HEK293 (cell line): ENCODE measurements around the gene UBTD1.

Experiments
- BCL11B ChIP-seq: fragments of 450-650 bp; formaldehyde crosslinking; IDR thresholded peaks from 2 replicates; pipeline ENCODE4 v1.5.1; 2016; ENCODE audit warnings: low read depth, missing biosample characterization, missing genetic modification characterization
- IKZF3 ChIP-seq: fragments of 450-650 bp; IDR thresholded peaks from 2 replicates; pipeline ENCODE4 v1.5.0; 2018; ENCODE audit warnings: missing biosample characterization, mild to moderate bottlenecking, missing genetic modification characterization, moderate library complexity
- KLF1 ChIP-seq: fragments of 450-650 bp; formaldehyde crosslinking; IDR thresholded peaks from 2 replicates; pipeline ENCODE4 v1.5.1; 2016; ENCODE audit warnings: missing biosample characterization, missing genetic modification characterization
- KLF7 ChIP-seq: fragments of 450-650 bp; formaldehyde crosslinking; IDR thresholded peaks from 2 replicates; pipeline ENCODE4 v1.5.1; 2016; ENCODE audit warnings: missing biosample characterization, missing genetic modification characterization, borderline replicate concordance
- PRDM1 ChIP-seq: fragments of 450-650 bp; formaldehyde crosslinking; IDR thresholded peaks from 2 replicates; pipeline ENCODE4; 2016; ENCODE audit warnings: missing biosample characterization, missing genetic modification characterization
- SP3 ChIP-seq: fragments of 450-650 bp; formaldehyde crosslinking; IDR thresholded peaks from 2 replicates; pipeline ENCODE4 v1.5.1; 2016; ENCODE audit warnings: missing biosample characterization, missing genetic modification characterization
- SP7 ChIP-seq: fragments of 450-650 bp; formaldehyde crosslinking; IDR thresholded peaks from 2 replicates; pipeline ENCODE4 v1.5.1; 2016; ENCODE audit warnings: missing biosample characterization, missing genetic modification characterization
- WT1 ChIP-seq: fragments of 450-650 bp; formaldehyde crosslinking; IDR thresholded peaks from 2 replicates; pipeline ENCODE4 v1.5.1; 2016; ENCODE audit warnings: missing biosample characterization, missing genetic modification characterization
- ZEB2 ChIP-seq: fragments of 450-650 bp; formaldehyde crosslinking; IDR thresholded peaks from 2 replicates; pipeline ENCODE4 v1.5.1; 2016; ENCODE audit warnings: missing biosample characterization, missing genetic modification characterization
- ZNF133 ChIP-seq: fragments of 450-650 bp; formaldehyde crosslinking; IDR thresholded peaks from 2 replicates; pipeline ENCODE4 v1.5.1; 2016; ENCODE audit warnings: missing biosample characterization, missing genetic modification characterization
- ZNF16 ChIP-seq: fragments of 450-650 bp; formaldehyde crosslinking; IDR thresholded peaks from 2 replicates; pipeline ENCODE4 v1.5.1; 2016; ENCODE audit warnings: low read depth, missing biosample characterization, missing genetic modification characterization
- ZNF184 ChIP-seq: fragments of 450-650 bp; IDR thresholded peaks from 2 replicates; pipeline ENCODE4 v1.5.1; 2018; ENCODE audit warnings: missing biosample characterization, mild to moderate bottlenecking, missing genetic modification characterization
- ZNF202 ChIP-seq: fragments of 450-650 bp; formaldehyde crosslinking; IDR thresholded peaks from 2 replicates; pipeline ENCODE4 v1.5.1; 2016; ENCODE audit warnings: missing biosample characterization, missing genetic modification characterization, borderline replicate concordance
- ZNF366 ChIP-seq: fragments of 450-650 bp; formaldehyde crosslinking; conservative IDR thresholded peaks from 2 replicates; pipeline ENCODE4 v1.5.1; 2016; ENCODE audit warnings: missing biosample characterization, missing genetic modification characterization
- ZNF521 ChIP-seq: fragments of 450-650 bp; formaldehyde crosslinking; IDR thresholded peaks from 2 replicates; pipeline ENCODE4 v1.5.1; 2017; ENCODE audit warnings: missing biosample characterization, mild to moderate bottlenecking, missing genetic modification characterization
- ZNF548 ChIP-seq: fragments of 450-650 bp; formaldehyde crosslinking; IDR thresholded peaks from 2 replicates; pipeline ENCODE4 v1.5.1; 2016; ENCODE audit warnings: missing biosample characterization, missing genetic modification characterization
- ZNF596 ChIP-seq: fragments of 450-650 bp; IDR thresholded peaks from 2 replicates; pipeline ENCODE4 v1.5.0; 2018; ENCODE audit warnings: missing biosample characterization, mild to moderate bottlenecking, missing genetic modification characterization, moderate library complexity
- ZNF623 ChIP-seq: fragments of 450-650 bp; formaldehyde crosslinking; IDR thresholded peaks from 2 replicates; pipeline ENCODE4 v1.5.1; 2016; ENCODE audit warnings: missing biosample characterization, missing genetic modification characterization
- ZNF664 ChIP-seq: fragments of 450-650 bp; formaldehyde crosslinking; IDR thresholded peaks from 2 replicates; pipeline ENCODE4 v1.5.1; 2016; ENCODE audit warnings: missing biosample characterization, missing genetic modification characterization
- ZNF76 ChIP-seq: fragments of 450-650 bp; formaldehyde crosslinking; IDR thresholded peaks from 2 replicates; pipeline ENCODE4; 2016; ENCODE audit warnings: low read depth, missing biosample characterization, missing genetic modification characterization, borderline replicate concordance
- ZXDB ChIP-seq: fragments of 450-650 bp; formaldehyde crosslinking; IDR thresholded peaks from 2 replicates; pipeline ENCODE4 v1.5.1; 2016; ENCODE audit warnings: missing biosample characterization, missing genetic modification characterization
- TF ChIP-seq, protein P1 (sequence below): fragments of 450-650 bp; formaldehyde crosslinking; IDR thresholded peaks from 2 replicates; pipeline ENCODE4 v1.5.1; 2016; ENCODE audit warnings: missing biosample characterization, missing genetic modification characterization
- TF ChIP-seq, protein P2 (sequence below): fragments of 450-650 bp; formaldehyde crosslinking; IDR thresholded peaks from 2 replicates; pipeline ENCODE4 v1.5.1; 2016; ENCODE audit warnings: missing biosample characterization, missing genetic modification characterization, borderline replicate concordance
- TF ChIP-seq, protein P3 (sequence below): fragments of 450-650 bp; formaldehyde crosslinking; IDR thresholded peaks from 2 replicates; pipeline ENCODE4 v1.5.1; 2017; ENCODE audit warnings: missing biosample characterization, missing genetic modification characterization
- TF ChIP-seq, protein P4 (sequence below): fragments of 450-650 bp; formaldehyde crosslinking; conservative IDR thresholded peaks from 2 replicates; pipeline ENCODE4 v1.5.1; 2016; ENCODE audit warnings: low read depth, missing biosample characterization, missing genetic modification characterization
- TF ChIP-seq, protein P5 (sequence below): fragments of 450-650 bp; formaldehyde crosslinking; IDR thresholded peaks from 2 replicates; pipeline ENCODE4 v1.5.1; 2016; ENCODE audit warnings: missing biosample characterization, missing genetic modification characterization

Gene UBTD1

DNA sequence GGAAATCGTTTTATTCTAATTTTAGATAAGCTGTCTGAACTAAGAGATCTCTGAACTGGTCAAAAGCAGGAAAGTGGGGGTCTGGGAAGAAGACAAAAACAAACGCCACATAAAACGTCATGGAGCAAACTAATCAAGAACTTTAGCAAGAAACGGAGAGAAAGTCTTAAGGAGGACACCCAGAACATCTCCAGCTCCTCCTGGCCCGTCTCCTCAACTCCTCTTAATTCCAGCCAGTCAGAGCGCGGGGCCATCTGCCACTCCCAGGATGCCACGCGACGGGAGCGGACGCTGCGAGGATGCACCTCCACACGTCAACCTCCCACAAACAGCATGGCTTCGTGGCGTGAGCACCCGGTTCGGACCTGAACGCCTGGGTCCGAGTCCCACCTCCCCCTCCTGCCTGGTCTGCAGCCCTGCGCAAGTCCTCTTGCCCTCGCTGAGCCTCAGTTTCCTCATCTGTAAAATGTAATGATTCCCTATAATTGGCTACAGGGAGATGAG, 1.1 kb upstream of the UBTD1 start (continued):
- TF ChIP-seq WT1: peak; percentile 72; the same call in 1 of the 2 replicates
- no peak for TF ChIP-seq ZNF548
- TF ChIP-seq ZNF16 (tag by site-specific recombination): no peak
- TF ChIP-seq IKZF3 (tag by site-specific recombination): peak; percentile 78
- TF ChIP-seq KLF7 (tag by site-specific recombination): 0 out of 2 replicates have a peak, but pooled peaks have one; percentile 13
- peak; percentile 93 for TF ChIP-seq ZNF76 (tag by site-specific recombination)
- peak; percentile 59; the same call in 1 of the 2 replicates for TF ChIP-seq ZEB2 (tag by site-specific recombination)
- TF ChIP-seq, protein P1, sequence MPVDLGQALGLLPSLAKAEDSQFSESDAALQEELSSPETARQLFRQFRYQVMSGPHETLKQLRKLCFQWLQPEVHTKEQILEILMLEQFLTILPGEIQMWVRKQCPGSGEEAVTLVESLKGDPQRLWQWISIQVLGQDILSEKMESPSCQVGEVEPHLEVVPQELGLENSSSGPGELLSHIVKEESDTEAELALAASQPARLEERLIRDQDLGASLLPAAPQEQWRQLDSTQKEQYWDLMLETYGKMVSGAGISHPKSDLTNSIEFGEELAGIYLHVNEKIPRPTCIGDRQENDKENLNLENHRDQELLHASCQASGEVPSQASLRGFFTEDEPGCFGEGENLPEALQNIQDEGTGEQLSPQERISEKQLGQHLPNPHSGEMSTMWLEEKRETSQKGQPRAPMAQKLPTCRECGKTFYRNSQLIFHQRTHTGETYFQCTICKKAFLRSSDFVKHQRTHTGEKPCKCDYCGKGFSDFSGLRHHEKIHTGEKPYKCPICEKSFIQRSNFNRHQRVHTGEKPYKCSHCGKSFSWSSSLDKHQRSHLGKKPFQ (tag by site-specific recombination): peak; percentile 65
- 0 out of 2 replicates have a peak, but pooled peaks have one; percentile 3 for TF ChIP-seq SP3 (tag by site-specific recombination)
- TF ChIP-seq ZXDB (tag by site-specific recombination): no peak
- peak; percentile 74; the same call in 1 of the 2 replicates for TF ChIP-seq ZNF184 (tag by site-specific recombination)
- TF ChIP-seq SP7: peak; percentile 83
- no peak for TF ChIP-seq ZNF202 (tag by site-specific recombination)
- TF ChIP-seq ZNF596 (tag by site-specific recombination): no peak
- no peak for TF ChIP-seq PRDM1 (tag by site-specific recombination)
- TF ChIP-seq ZNF521 (tag by site-specific recombination): no peak
- TF ChIP-seq, protein P2, sequence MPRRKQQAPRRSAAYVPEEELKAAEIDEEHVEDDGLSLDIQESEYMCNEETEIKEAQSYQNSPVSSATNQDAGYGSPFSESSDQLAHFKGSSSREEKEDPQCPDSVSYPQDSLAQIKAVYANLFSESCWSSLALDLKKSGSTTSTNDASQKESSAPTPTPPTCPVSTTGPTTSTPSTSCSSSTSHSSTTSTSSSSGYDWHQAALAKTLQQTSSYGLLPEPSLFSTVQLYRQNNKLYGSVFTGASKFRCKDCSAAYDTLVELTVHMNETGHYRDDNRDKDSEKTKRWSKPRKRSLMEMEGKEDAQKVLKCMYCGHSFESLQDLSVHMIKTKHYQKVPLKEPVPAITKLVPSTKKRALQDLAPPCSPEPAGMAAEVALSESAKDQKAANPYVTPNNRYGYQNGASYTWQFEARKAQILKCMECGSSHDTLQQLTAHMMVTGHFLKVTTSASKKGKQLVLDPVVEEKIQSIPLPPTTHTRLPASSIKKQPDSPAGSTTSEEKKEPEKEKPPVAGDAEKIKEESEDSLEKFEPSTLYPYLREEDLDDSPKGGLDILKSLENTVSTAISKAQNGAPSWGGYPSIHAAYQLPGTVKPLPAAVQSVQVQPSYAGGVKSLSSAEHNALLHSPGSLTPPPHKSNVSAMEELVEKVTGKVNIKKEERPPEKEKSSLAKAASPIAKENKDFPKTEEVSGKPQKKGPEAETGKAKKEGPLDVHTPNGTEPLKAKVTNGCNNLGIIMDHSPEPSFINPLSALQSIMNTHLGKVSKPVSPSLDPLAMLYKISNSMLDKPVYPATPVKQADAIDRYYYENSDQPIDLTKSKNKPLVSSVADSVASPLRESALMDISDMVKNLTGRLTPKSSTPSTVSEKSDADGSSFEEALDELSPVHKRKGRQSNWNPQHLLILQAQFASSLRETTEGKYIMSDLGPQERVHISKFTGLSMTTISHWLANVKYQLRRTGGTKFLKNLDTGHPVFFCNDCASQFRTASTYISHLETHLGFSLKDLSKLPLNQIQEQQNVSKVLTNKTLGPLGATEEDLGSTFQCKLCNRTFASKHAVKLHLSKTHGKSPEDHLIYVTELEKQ (tag by site-specific recombination): 0 out of 2 replicates have a peak, but pooled peaks have one; percentile 2
- TF ChIP-seq ZNF664 (tag by site-specific recombination): no peak
- TF ChIP-seq BCL11B (tag by site-specific recombination): peak; percentile 30; the same call in 1 of the 2 replicates
- peak; percentile 58 for TF ChIP-seq ZNF366
- TF ChIP-seq, protein P3, sequence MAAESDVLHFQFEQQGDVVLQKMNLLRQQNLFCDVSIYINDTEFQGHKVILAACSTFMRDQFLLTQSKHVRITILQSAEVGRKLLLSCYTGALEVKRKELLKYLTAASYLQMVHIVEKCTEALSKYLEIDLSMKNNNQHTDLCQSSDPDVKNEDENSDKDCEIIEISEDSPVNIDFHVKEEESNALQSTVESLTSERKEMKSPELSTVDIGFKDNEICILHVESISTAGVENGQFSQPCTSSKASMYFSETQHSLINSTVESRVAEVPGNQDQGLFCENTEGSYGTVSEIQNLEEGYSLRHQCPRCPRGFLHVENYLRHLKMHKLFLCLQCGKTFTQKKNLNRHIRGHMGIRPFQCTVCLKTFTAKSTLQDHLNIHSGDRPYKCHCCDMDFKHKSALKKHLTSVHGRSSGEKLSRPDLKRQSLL (tag by site-specific recombination): peak; percentile 68; the same call in 1 of the 2 replicates
- TF ChIP-seq, protein P4, sequence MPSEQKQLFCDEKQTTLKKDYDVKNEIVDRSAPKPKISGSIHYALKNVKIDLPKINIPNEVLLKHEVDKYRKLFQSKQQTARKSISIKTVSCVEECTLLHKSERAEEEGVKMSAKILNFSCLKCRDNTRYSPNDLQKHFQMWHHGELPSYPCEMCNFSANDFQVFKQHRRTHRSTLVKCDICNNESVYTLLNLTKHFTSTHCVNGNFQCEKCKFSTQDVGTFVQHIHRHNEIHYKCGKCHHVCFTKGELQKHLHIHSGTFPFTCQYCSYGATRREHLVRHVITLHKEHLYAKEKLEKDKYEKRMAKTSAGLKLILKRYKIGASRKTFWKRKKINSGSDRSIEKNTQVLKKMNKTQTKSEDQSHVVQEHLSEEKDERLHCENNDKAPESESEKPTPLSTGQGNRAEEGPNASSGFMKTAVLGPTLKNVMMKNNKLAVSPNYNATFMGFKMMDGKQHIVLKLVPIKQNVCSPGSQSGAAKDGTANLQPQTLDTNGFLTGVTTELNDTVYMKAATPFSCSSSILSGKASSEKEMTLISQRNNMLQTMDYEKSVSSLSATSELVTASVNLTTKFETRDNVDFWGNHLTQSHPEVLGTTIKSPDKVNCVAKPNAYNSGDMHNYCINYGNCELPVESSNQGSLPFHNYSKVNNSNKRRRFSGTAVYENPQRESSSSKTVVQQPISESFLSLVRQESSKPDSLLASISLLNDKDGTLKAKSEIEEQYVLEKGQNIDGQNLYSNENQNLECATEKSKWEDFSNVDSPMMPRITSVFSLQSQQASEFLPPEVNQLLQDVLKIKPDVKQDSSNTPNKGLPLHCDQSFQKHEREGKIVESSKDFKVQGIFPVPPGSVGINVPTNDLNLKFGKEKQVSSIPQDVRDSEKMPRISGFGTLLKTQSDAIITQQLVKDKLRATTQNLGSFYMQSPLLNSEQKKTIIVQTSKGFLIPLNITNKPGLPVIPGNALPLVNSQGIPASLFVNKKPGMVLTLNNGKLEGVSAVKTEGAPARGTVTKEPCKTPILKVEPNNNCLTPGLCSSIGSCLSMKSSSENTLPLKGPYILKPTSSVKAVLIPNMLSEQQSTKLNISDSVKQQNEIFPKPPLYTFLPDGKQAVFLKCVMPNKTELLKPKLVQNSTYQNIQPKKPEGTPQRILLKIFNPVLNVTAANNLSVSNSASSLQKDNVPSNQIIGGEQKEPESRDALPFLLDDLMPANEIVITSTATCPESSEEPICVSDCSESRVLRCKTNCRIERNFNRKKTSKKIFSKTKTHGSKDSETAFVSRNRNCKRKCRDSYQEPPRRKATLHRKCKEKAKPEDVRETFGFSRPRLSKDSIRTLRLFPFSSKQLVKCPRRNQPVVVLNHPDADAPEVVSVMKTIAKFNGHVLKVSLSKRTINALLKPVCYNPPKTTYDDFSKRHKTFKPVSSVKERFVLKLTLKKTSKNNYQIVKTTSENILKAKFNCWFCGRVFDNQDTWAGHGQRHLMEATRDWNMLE: no peak; the same call in 1 of the 2 replicates
- TF ChIP-seq KLF1 (tag by site-specific recombination): no peak
- TF ChIP-seq, protein P5, sequence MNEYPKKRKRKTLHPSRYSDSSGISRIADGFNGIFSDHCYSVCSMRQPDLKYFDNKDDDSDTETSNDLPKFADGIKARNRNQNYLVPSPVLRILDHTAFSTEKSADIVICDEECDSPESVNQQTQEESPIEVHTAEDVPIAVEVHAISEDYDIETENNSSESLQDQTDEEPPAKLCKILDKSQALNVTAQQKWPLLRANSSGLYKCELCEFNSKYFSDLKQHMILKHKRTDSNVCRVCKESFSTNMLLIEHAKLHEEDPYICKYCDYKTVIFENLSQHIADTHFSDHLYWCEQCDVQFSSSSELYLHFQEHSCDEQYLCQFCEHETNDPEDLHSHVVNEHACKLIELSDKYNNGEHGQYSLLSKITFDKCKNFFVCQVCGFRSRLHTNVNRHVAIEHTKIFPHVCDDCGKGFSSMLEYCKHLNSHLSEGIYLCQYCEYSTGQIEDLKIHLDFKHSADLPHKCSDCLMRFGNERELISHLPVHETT: peak; percentile 74; the same call in 1 of the 2 replicates
- 0 out of 2 replicates have a peak, but pooled peaks have one; percentile 27 for TF ChIP-seq ZNF623 (tag by site-specific recombination)
- TF ChIP-seq ZNF133 (tag by site-specific recombination): no peak
